H1 (cell line): Measurements from ENCODE around the gene MOB3B. TPM values are rescaled to one million over a fixed set of nuclear protein-coding genes. Genes with fewer than 3 reads are reported as not detected.

Experiments used
- HDAC2 ChIP-seq, 2 experiments: fragments of 300-600 bp in 1 of 2; sonication (generic) in 1 of 2; IDR thresholded peaks; 2 replicates each; pipeline ENCODE4 v1.6.1; 2011 to 2012; ENCODE audit warnings: low read depth in 2 of 2, low read length in 2 of 2, mild to moderate bottlenecking in 2 of 2, moderate library complexity in 2 of 2, borderline replicate concordance in 1 of 2, inconsistent platforms in 1 of 2
- RBBP5 ChIP-seq: IDR thresholded peaks from 2 replicates; pipeline ENCODE4 v1.7.1; 2012; ENCODE audit warnings: low read depth, mild to moderate bottlenecking, inconsistent platforms, low read length, moderate library complexity, borderline replicate concordance
- SIX5 ChIP-seq: IDR thresholded peaks from 2 replicates; pipeline ENCODE4 v1.6.1; 2011; ENCODE audit warnings: mild to moderate bottlenecking, low read depth, low read length
- SP1 ChIP-seq: IDR thresholded peaks from 2 replicates; pipeline ENCODE4 v1.6.1; 2011; ENCODE audit warnings: low read depth, low read length
- polyA plus RNA-seq, 7 experiments: library from polyadenylated mRNA; depleted of rRNA in 3 of 7; stranded (reverse) in 5 of 7; unstranded in 2 of 7; fragments of >200 nt in 5 of 7; fragments of 200-250 nt in 2 of 7; gene quantifications; 1 replicate in 5 of 7; 2 replicates in 1 of 7; 4 replicates in 1 of 7; pipeline versions ENCODE4 v1.2.1 to v1.2.3, GENCODE V29; 2011 to 2013; ENCODE audit warnings: missing spikeins in 2 of 7, mixed read lengths in 2 of 7
- total RNA-seq: library from RNA; stranded (reverse); fragmentation: NEBNext Ultra II Directional; extraction: Animal tissue kit (Norgen Biotek cat#: 25700); gene quantifications from 2 replicates; pipeline ENCODE4 v1.2.1, GENCODE V29; 2021
- TF ChIP-seq, protein P1 (sequence below), 3 experiments: IDR thresholded peaks; 1 replicate in 2 of 3; 2 replicates in 1 of 3; pipeline versions ENCODE4 v1.5.1 to v1.6.1; 2011; ENCODE audit warnings: low read length in 3 of 3, mild to moderate bottlenecking in 3 of 3, inconsistent platforms in 2 of 3, low read depth in 1 of 3, moderate library complexity in 1 of 3; ENCODE audit not compliant: insufficient read depth in 1 of 3; ENCODE audit errors: control extremely low read depth in 1 of 3

Gene MOB3B
- total and polyA plus RNA-seq, 2 of the 8 experiments (the other 6 are each of a cell fraction or from before 2014, with no cell fraction given), result 12.7 to 16.1 TPM

DNA sequence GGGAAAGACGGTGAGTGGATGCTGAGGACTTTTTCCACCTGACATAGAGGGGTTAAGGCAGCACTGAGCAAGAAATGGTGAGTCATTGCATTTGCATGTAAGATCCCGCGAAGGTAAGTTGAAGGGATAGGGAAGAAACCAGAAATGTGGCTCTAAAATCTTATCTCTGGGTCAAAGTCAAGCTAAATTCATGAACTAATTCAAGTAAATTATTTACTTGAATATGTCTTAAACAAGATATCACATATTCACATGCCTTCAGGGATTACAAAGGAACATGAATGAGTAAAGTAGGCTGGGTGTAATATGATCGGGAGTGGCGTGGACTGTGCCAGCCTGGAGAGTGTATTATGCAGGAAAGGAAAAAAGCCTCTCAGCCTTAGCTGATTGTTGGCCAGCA, 158.2 kb downstream of the MOB3B start (continued):
- TF ChIP-seq, protein P1, sequence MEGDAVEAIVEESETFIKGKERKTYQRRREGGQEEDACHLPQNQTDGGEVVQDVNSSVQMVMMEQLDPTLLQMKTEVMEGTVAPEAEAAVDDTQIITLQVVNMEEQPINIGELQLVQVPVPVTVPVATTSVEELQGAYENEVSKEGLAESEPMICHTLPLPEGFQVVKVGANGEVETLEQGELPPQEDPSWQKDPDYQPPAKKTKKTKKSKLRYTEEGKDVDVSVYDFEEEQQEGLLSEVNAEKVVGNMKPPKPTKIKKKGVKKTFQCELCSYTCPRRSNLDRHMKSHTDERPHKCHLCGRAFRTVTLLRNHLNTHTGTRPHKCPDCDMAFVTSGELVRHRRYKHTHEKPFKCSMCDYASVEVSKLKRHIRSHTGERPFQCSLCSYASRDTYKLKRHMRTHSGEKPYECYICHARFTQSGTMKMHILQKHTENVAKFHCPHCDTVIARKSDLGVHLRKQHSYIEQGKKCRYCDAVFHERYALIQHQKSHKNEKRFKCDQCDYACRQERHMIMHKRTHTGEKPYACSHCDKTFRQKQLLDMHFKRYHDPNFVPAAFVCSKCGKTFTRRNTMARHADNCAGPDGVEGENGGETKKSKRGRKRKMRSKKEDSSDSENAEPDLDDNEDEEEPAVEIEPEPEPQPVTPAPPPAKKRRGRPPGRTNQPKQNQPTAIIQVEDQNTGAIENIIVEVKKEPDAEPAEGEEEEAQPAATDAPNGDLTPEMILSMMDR (IDR thresholded peaks at IDR 0.05; ENCODE audit: control extremely low read depth in 1 of 3, insufficient read depth in 1 of 3, low read depth in 1 of 3, low read length in 3 of 3), result no peak
- TF ChIP-seq SP1, result no peak
- no peak for TF ChIP-seq RBBP5
- TF ChIP-seq SIX5, result no peak
- TF ChIP-seq HDAC2 (IDR thresholded peaks at IDR 0.05; ENCODE audit: borderline replicate concordance in 1 of 2, low read depth in 2 of 2, low read length in 2 of 2), result no peak
